PC-9 (cell line): ENCODE results near the gene SP100. TPM values are rescaled to one million over a fixed set of nuclear protein-coding genes. Genes with fewer than 3 reads are reported as not detected.

Experiments used
- BruUV-seq: library from RNA; stranded (reverse); fragments of 400-500 nt; replicated peaks from 2 replicates; lab custom pipeline; 2021; lab: Mats Ljungman, UMichigan
- CTCF ChIA-PET: fragments of 300-600 bp; sonication (Branson Sonifier 250); formaldehyde crosslinking; loops from one replicate; lab custom pipeline; 2022; ENCODE audit warnings: antibody characterized with exemption; lab: Charles Lee
- POLR2A ChIA-PET: fragments of 300-600 bp; sonication (Branson Sonifier 250); formaldehyde crosslinking; loops from one replicate; lab custom pipeline; 2022; ENCODE audit warnings: antibody characterized with exemption; ENCODE audit not compliant: unreplicated experiment; lab: Charles Lee
- DNase-seq, 2 experiments: peaks; one replicate each; pipeline versions ENCODE4 v3.0.0 to v3.0.0-alpha.2; 2015 to 2022; ENCODE audit warnings: mixed read lengths in 1 of 2
- H2AFZ ChIP-seq: fragments of 200-600 bp; sonication (generic); 2 replicates; pipeline ENCODE4 v1.8.1; 2017; ENCODE audit warnings: antibody characterized with exemption
- H3F3A ChIP-seq: fragments of 200-600 bp; sonication (generic); 2 replicates; pipeline ENCODE4 v1.8.1; 2017; ENCODE audit warnings: antibody characterized with exemption, mild to moderate bottlenecking, low read depth; ENCODE audit not compliant: insufficient read depth
- H3K27ac ChIP-seq: fragments of 200-600 bp; sonication (generic); 2 replicates; pipeline ENCODE4 v1.6.1; 2016; ENCODE audit warnings: mixed run types
- H3K27me3 ChIP-seq: fragments of 200-600 bp; sonication (generic); 2 replicates; pipeline ENCODE4 v1.6.1; 2016; ENCODE audit warnings: low read depth, mixed run types; ENCODE audit not compliant: insufficient read depth
- H3K36me3 ChIP-seq: fragments of 200-600 bp; sonication (generic); 2 replicates; pipeline ENCODE4 v1.6.1; 2016; ENCODE audit warnings: low read depth, mixed run types
- H3K4me1 ChIP-seq: fragments of 200-600 bp; sonication (generic); replicated peaks from 2 replicates; pipeline ENCODE4 v1.6.1; 2016; ENCODE audit warnings: mixed run types; ENCODE audit not compliant: insufficient read depth
- H3K4me2 ChIP-seq: fragments of 200-600 bp; sonication (generic); 2 replicates; pipeline ENCODE4 v1.6.1; 2017; ENCODE audit warnings: mixed run types
- H3K4me3 ChIP-seq: fragments of 200-600 bp; sonication (generic); 2 replicates; pipeline ENCODE4 v1.6.1; 2016; ENCODE audit warnings: mixed run types
- H3K79me2 ChIP-seq: fragments of 200-600 bp; sonication (generic); 2 replicates; pipeline ENCODE4 v1.6.1; 2017; ENCODE audit warnings: low read depth, mixed run types
- H3K9me2 ChIP-seq: fragments of 200-600 bp; sonication (generic); 2 replicates; pipeline ENCODE4 v1.8.1; 2017; ENCODE audit warnings: mild to moderate bottlenecking; ENCODE audit not compliant: insufficient read depth
- H3K9me3 ChIP-seq: fragments of 200-600 bp; sonication (generic); 2 replicates; pipeline ENCODE4 v1.8.1; 2016; ENCODE audit warnings: low read depth; ENCODE audit not compliant: insufficient read depth
- H4K20me1 ChIP-seq: fragments of 200-600 bp; sonication (generic); 2 replicates; pipeline ENCODE4 v1.8.1; 2017; ENCODE audit not compliant: insufficient read depth
- EZH2 ChIP-seq: fragments of 200-600 bp; sonication (generic); IDR thresholded peaks from 2 replicates; pipeline ENCODE4 v1.8.0; 2017; ENCODE audit warnings: antibody characterized with exemption, low read depth
- intact Hi-C: fragments of 100-400 bp; cut with micrococcal nuclease; formaldehyde crosslinking; loops from one replicate; pipeline ENCODE4 v1.10.0; 2022; ENCODE audit not compliant: unreplicated experiment
- total RNA-seq: library from RNA; stranded (reverse); gene quantifications from 2 replicates; pipeline ENCODE4 v1.2.3, GENCODE V29; 2021
- TF ChIP-seq, protein P1 (sequence below): fragments of 200-600 bp; sonication (generic); conservative IDR thresholded peaks from 2 replicates; pipeline ENCODE4 v1.6.1; 2017; ENCODE audit warnings: mixed run types, antibody characterized with exemption, mild to moderate bottlenecking, moderate library complexity

The SP100 gene
- total RNA-seq, 1 experiment from 2014 or later: 61.7 TPM

DNA sequence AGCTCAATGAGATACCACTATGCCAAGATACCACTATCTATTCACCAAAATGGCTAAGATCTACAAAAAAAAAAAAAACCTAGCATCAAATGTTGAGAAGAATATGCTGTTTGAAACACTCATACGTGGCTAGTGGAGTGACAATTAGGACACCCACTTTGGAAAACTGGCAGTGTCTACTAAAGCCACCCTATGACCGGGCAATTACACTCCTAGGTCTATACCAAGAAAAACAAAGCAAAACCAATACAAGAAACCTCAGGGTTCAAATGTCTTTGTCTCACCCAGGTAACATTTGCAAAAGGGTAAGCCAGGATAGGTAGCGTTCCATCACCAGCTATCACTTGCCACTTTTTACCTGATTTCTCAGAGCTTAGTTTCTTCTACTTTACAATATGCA, 173.0 kb downstream of the SP100 start:
- ChIA-PET POLR2A (no interaction called here), CTCF (interaction anchor here (0.6 kb wide), 1 partner anchor 195 kb away, joined by 3 read pairs; no protein-coding TSS in a partner anchor)
- DNase-seq: no peak
- H3K4me1 ChIP-seq: no peaks in the 10 kb centered on the region
- H3K4me3 ChIP-seq: no peak overlapping the region
- H4K20me1 ChIP-seq: no peaks in the 10 kb centered on the region
- H3K27ac ChIP-seq: no peak overlapping the region
- H3K36me3 ChIP-seq: no peaks in the 10 kb centered on the region
- intact Hi-C loops: no loop called here
- no peaks in the 10 kb centered on the region for H3K79me2 ChIP-seq
- H3F3A ChIP-seq: no peaks in the 10 kb centered on the region
- no TSS peak for BruUV-seq
- TF ChIP-seq EZH2: no peak
- TF ChIP-seq, protein P1, sequence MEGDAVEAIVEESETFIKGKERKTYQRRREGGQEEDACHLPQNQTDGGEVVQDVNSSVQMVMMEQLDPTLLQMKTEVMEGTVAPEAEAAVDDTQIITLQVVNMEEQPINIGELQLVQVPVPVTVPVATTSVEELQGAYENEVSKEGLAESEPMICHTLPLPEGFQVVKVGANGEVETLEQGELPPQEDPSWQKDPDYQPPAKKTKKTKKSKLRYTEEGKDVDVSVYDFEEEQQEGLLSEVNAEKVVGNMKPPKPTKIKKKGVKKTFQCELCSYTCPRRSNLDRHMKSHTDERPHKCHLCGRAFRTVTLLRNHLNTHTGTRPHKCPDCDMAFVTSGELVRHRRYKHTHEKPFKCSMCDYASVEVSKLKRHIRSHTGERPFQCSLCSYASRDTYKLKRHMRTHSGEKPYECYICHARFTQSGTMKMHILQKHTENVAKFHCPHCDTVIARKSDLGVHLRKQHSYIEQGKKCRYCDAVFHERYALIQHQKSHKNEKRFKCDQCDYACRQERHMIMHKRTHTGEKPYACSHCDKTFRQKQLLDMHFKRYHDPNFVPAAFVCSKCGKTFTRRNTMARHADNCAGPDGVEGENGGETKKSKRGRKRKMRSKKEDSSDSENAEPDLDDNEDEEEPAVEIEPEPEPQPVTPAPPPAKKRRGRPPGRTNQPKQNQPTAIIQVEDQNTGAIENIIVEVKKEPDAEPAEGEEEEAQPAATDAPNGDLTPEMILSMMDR: no peak
- no peaks in the 10 kb centered on the region for H3K9me2 ChIP-seq
- no peaks in the 10 kb centered on the region for H3K9me3 ChIP-seq
- no peak overlapping the region for H2AFZ ChIP-seq
- H3K4me2 ChIP-seq: no peak overlapping the region
- H3K27me3 ChIP-seq: no peaks in the 10 kb centered on the region

DNA sequence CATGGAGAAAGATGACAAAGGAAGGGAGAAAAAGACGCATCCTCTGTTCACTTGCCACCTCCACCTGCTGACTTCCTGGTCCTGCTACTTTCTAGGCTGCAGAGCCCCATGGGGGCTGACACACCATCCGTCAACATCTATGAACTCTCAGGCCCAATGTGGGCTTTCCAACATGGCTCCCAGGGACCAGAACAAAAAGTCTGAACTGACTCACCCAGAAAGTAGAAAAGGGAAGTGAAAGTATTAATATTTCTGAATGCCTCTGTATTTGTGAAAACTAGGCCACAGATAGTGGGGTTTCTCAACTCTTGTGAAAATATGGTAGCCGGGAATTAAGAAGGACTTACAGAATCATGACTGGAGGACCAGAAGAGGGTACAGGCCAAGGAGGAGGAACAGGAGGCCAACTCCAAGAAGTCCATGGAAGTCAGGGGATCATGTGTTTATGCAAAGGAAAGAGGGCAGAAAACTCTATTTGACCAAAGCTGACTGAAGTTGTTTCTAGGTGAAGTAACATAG, 173.6 kb downstream of the SP100 start:
- H3K4me3 ChIP-seq: no peak overlapping the region
- TF ChIP-seq, protein P1: no peak
- no peak for TF ChIP-seq EZH2
- no peaks in the 10 kb centered on the region for H3K9me3 ChIP-seq
- H3K79me2 ChIP-seq: no peaks in the 10 kb centered on the region
- no peak overlapping the region for H3K27ac ChIP-seq
- BruUV-seq: no TSS peak
- H3K4me1 ChIP-seq: no peaks in the 10 kb centered on the region
- no peak for DNase-seq
- H2AFZ ChIP-seq: no peak overlapping the region
- H3K4me2 ChIP-seq: no peak overlapping the region
- no peaks in the 10 kb centered on the region for H4K20me1 ChIP-seq
- intact Hi-C loops: no loop called here
- H3K27me3 ChIP-seq: no peaks in the 10 kb centered on the region
- H3K9me2 ChIP-seq: no peaks in the 10 kb centered on the region
- no peaks in the 10 kb centered on the region for H3F3A ChIP-seq
- POLR2A ChIA-PET: no interaction called here
- CTCF ChIA-PET: no interaction called here
- H3K36me3 ChIP-seq: no peaks in the 10 kb centered on the region

DNA sequence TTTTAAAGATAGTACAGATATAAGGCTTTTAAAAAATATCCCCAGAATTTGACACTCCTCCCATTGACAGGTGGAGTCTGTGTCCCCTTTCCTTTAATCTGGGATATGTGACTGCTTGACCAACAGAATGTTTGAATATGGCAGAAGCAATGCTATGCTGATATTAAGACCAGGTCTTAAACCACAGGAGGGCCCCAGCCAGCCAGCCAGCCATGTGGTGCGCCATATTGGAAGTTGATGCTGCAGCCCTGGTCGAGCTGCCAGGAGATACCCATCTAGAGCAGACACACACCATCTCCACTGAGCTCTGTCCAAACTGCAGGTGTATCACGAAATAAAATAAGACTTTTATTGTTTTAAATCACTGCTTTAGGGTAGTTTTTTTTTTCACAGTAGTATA, 174.3 kb downstream of the SP100 start:
- DNase-seq: no peak
- Histone ChIP-seq H3K9me2 (no peaks in the 10 kb centered on the region), H3K9me3 (no peaks in the 10 kb centered on the region), H4K20me1 (no peaks in the 10 kb centered on the region), H3K4me3 (no peak overlapping the region), H2AFZ (no peak overlapping the region), H3F3A (no peaks in the 10 kb centered on the region), H3K36me3 (no peaks in the 10 kb centered on the region), H3K79me2 (no peaks in the 10 kb centered on the region), H3K4me1 (no peaks in the 10 kb centered on the region), H3K27me3 (no peaks in the 10 kb centered on the region), H3K4me2 (no peak overlapping the region), H3K27ac (no peak overlapping the region)
- BruUV-seq: no TSS peak
- TF ChIP-seq, protein P1: no peak
- no peak for TF ChIP-seq EZH2
- intact Hi-C loops: no loop called here
- ChIA-PET CTCF (no interaction called here), POLR2A (no interaction called here)
